HL-60 (cell line): ENCODE measurements around the gene NBPF26.
"Not testable (repeated sequence)": the region's sequence is repeated elsewhere in the genome, so short reads cannot be mapped to it uniquely, and the experiment has no call there.

Experiments
- DNase-seq, 2 experiments: peaks; one replicate each; pipeline ENCODE4 v3.0.0-alpha.2; 2010 to 2020; ENCODE audit warnings: low read depth in 1 of 2, low spot score in 1 of 2
- H3K27ac ChIP-seq: fragments of 250-450 bp; sonication (Bioruptor Pico); replicated peaks from 2 replicates; pipeline ENCODE4 v1.5.1; 2020; ENCODE audit warnings: mild to moderate bottlenecking, moderate library complexity
- H3K27me3 ChIP-seq: fragments of 250-450 bp; sonication (Bioruptor Pico); 2 replicates; pipeline ENCODE4 v1.5.1; 2021; ENCODE audit warnings: mild to moderate bottlenecking, moderate library complexity; ENCODE audit not compliant: insufficient read depth, poor library complexity, severe bottlenecking
- H3K4me3 ChIP-seq: replicated peaks from 2 replicates; pipeline ENCODE4 v1.5.1; 2011; ENCODE audit warnings: mild to moderate bottlenecking, control low read depth, low read length; ENCODE audit not compliant: insufficient read depth
- GABPA ChIP-seq: IDR thresholded peaks from 2 replicates; pipeline ENCODE4 v1.6.1; 2012; ENCODE audit warnings: low read depth
- POLR2AphosphoS5 ChIP-seq: IDR thresholded peaks from 2 replicates; pipeline ENCODE4 v1.6.1; 2012; ENCODE audit warnings: low read depth

NBPF26 gene

GRCh38 chr1:120826623-120827022, 102.9 kb downstream of the NBPF26 start:
- H3K4me3 ChIP-seq, DNase-seq, H3K27ac ChIP-seq, H3K27me3 ChIP-seq: not testable (repeated sequence)

- peak in 1 of 2 experiments; percentile 71 for DNase-seq
- H3K27ac ChIP-seq, H3K27me3 ChIP-seq: not testable (repeated sequence)
- peak overlapping the region; percentile 20; the same call in 1 of the 2 replicates for H3K4me3 ChIP-seq
Observed at GRCh38 chr1:120844186-120844944, 120.6 kb downstream of the NBPF26 start.

- H3K27me3 ChIP-seq, H3K4me3 ChIP-seq, DNase-seq, H3K27ac ChIP-seq: not testable (repeated sequence)
Observed at GRCh38 chr1:120844945-120845330, 121.2 kb downstream of the NBPF26 start.

GRCh38 chr1:120849400-120850286, 125.9 kb downstream of the NBPF26 start:
- Histone ChIP-seq H3K4me3 (peak overlapping the region; percentile 18), H3K27ac (peak overlapping the region; percentile 61)
- H3K27me3 ChIP-seq, result not testable (repeated sequence)
- DNase-seq, result peak in 1 of 2 experiments; percentile 41

GRCh38 chr1:120850287-120850536, 126.5 kb downstream of the NBPF26 start:
- Histone ChIP-seq H3K4me3 (peak overlapping the region; percentile 18), H3K27ac (peak overlapping the region; percentile 75)
- not testable (repeated sequence) for H3K27me3 ChIP-seq
- peak in 1 of 2 experiments; percentile 40 for DNase-seq

GRCh38 chr1:120850537-120851421, 127.0 kb downstream of the NBPF26 start:
- H3K4me3 ChIP-seq, result peak overlapping the region; percentile 18; the same call in 1 of the 2 replicates
- H3K27me3 ChIP-seq, result not testable (repeated sequence)
- peak overlapping the region; percentile 75 for H3K27ac ChIP-seq
- DNase-seq, result peak; percentile 84 to 86
- TF ChIP-seq GABPA (peak; percentile 15; the same call in 1 of the 2 replicates), POLR2AphosphoS5 (peak; percentile 96)

- not testable (repeated sequence) for H3K27me3 ChIP-seq, DNase-seq, H3K4me3 ChIP-seq, H3K27ac ChIP-seq
Observed at GRCh38 chr1:120858144-120858543, 134.4 kb downstream of the NBPF26 start.

GRCh38 chr1:120859615-120860234, 136.0 kb downstream of the NBPF26 start:
- not testable (repeated sequence) for DNase-seq

GRCh38 chr1:120878206-120878605, 154.5 kb downstream of the NBPF26 start:
- H3K27ac ChIP-seq, H3K4me3 ChIP-seq, H3K27me3 ChIP-seq, DNase-seq: not testable (repeated sequence)

More at GRCh38 chr1:120859615-120860234, 136.0 kb downstream of the NBPF26 start:
- H3K27me3 ChIP-seq, H3K27ac ChIP-seq, H3K4me3 ChIP-seq: not testable (repeated sequence)

- H3K27me3 ChIP-seq, DNase-seq: not testable (repeated sequence)
Observed at GRCh38 chr1:120880056-120880455, 156.3 kb downstream of the NBPF26 start.

GRCh38 chr1:120881934-120882333, 158.2 kb downstream of the NBPF26 start:
- DNase-seq, H3K27ac ChIP-seq, H3K4me3 ChIP-seq, H3K27me3 ChIP-seq: not testable (repeated sequence)

More at GRCh38 chr1:120880056-120880455, 156.3 kb downstream of the NBPF26 start:
- H3K27ac ChIP-seq, H3K4me3 ChIP-seq: not testable (repeated sequence)
